Fibroblast of lung (primary cell): ENCODE results near the gene DIS3L2.

Source experiments
- EZH2 ChIP-seq: IDR thresholded peaks from 2 replicates; pipeline ENCODE4 v1.5.1; 2012; ENCODE audit warnings: low read length, control low read depth, mild to moderate bottlenecking; ENCODE audit errors: missing control alignments
- TF ChIP-seq, protein P1 (sequence below), 2 donors: IDR thresholded peaks in 1 of 2; conservative IDR thresholded peaks in 1 of 2; 1 replicate in 1 of 2; 2 replicates in 1 of 2; pipeline ENCODE4 v1.5.1; 2011 to 2012; ENCODE audit warnings: low read length in 2 of 2, control low read depth in 1 of 2, inconsistent platforms in 1 of 2, low read depth in 1 of 2, mild to moderate bottlenecking in 1 of 2

DNA sequence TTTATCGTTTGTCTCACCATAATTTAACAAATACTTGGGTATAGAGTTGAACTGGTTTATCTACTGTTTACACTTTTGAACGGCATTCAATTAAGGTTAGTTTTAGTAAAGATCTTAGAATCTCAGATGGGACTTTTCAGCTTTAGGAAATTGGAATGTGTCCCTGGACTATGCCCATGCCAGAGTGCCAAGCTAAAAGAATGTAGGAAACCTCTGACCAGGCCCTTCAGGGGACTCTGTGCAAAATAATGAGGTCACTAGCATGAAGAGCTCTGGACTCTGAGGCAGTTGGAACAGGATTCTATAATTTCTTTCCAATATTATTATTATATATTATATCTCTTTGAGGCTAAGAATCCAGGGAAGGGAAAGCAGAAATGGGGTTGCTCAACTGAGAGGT is 13.5 kb downstream of the DIS3L2 start:
- TF ChIP-seq, protein P1, sequence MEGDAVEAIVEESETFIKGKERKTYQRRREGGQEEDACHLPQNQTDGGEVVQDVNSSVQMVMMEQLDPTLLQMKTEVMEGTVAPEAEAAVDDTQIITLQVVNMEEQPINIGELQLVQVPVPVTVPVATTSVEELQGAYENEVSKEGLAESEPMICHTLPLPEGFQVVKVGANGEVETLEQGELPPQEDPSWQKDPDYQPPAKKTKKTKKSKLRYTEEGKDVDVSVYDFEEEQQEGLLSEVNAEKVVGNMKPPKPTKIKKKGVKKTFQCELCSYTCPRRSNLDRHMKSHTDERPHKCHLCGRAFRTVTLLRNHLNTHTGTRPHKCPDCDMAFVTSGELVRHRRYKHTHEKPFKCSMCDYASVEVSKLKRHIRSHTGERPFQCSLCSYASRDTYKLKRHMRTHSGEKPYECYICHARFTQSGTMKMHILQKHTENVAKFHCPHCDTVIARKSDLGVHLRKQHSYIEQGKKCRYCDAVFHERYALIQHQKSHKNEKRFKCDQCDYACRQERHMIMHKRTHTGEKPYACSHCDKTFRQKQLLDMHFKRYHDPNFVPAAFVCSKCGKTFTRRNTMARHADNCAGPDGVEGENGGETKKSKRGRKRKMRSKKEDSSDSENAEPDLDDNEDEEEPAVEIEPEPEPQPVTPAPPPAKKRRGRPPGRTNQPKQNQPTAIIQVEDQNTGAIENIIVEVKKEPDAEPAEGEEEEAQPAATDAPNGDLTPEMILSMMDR (conservative IDR thresholded peaks at IDR 0.05 in 1 of 2, IDR thresholded peaks at IDR 0.05 in 1 of 2; ENCODE audit: low read depth in 1 of 2, low read length in 2 of 2), result no peak
- TF ChIP-seq EZH2, result no peak
